TTC549 (cell line): ENCODE measurements around the gene SCGB2A2.

Experiments used
- FAIRE-seq: peaks from 2 replicates; lab custom pipeline; 2012; peaks lifted over from hg19 to GRCh38; lab: Jason Lieb, UNC

Gene SCGB2A2

DNA sequence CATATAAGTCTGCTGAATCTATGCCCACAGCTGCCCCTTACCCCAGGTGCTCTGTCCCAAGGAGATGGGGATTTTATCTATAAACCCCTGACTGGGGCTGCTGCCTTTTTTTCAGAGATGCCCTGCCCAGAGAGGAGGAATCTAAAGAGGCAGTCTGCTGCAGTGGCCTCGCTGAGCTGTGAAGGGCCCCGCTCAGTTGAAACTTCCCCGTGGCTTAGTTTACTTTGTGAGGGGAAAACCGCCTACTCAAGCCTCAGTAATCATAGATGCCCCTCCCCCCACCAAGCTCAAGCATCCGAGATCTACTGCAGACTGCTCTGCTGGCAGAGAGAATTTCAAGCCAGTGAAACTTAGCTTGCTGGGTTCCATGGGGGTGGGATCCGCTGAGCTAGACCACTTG lies 36.3 kb downstream of the SCGB2A2 start:
- no peak for FAIRE-seq

DNA sequence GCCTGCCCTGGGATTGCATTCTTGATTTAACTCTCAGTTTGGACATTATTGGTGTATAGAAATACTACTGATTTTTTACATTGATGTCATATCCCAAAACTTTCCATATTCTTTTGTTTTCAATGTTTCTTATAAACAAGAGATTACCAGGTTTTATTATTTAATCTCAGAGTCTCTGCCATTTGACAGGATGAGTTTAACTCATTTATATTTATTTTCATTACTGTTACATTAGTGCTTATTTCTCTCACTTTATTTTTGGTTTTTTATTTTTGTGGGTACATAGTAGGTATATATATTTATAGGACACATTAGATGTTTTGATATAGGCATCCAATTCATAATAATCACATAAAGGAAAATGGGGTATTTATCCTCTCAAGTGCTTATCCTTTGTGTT lies 38.0 kb downstream of the SCGB2A2 start:
- FAIRE-seq = no peak

DNA sequence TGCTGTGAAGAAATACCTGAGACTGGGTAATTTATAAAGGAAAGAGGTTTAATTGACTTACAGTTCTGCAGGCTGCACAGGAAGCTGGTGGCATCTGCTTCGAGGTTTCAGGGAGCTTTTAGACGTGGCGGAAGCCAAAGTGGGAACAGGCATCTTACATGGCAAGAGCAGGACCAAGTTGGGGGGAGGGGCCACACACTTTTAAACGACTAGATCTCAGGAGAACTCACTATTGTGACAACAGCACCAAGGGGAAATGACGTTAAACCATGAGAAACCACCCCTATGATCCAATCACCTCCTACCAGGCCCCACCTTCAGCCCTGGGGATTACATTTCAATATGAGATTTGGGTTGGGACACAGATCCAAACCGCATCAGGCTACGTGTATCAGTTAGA lies 40.0 kb downstream of the SCGB2A2 start:
- no peak for FAIRE-seq

DNA sequence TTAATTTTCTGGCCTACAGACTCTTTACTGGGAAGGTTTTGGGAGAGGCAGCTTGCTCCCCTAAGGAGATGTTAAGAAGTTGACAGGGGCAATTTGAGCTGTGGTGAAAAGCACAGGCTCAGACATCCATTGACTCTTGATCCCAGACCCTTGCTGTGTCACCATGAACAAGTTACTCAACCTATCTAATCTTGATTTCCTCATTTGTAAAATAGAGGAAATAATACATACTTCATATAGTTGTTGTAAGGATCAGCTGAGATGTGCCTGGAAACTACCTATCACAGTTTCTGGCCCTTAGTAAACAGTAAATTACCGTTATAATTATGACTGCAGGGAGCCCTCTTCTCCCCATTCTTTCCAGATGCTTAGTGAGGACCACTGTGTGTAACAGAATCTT lies 45.5 kb downstream of the SCGB2A2 start:
- no peak for FAIRE-seq

DNA sequence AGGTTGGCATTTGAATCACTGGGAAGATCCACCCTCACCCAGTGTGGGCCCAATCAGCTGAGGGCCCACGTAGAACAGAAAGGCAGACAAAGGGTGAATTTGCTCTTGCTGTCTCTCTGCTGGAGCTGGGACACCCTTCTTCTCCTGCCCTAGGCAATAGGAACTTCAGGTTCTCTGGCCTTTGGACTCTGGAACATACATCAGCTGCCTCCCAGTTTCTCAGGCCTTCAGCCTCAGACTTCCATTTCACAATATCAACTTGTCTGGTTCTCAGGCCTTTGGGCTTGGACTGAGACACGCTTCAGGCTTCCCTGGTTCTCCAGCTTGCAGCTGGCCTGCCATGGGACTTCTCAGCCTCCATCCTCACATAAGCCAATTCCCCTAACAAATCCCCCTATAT lies 52.6 kb downstream of the SCGB2A2 start:
- FAIRE-seq = no peak
